Fibroblast of the aortic adventitia (primary cell): ENCODE data around the gene TPX2. TPM values are rescaled to one million over a fixed set of nuclear protein-coding genes. Genes with fewer than 3 reads are reported as not detected.

Experiments
- DNase-seq: peaks from one replicate; pipeline ENCODE4 v3.0.0-alpha.2; 2010; ENCODE audit warnings: low read depth
- H3K4me3 ChIP-seq: 2 replicates; pipeline ENCODE4 v1.5.1; 2011; ENCODE audit warnings: low read depth, mild to moderate bottlenecking, control low read depth, low read length, moderate library complexity
- total RNA-seq: library from RNA; depleted of rRNA; stranded (reverse); fragments of >200 nt; gene quantifications from 2 replicates; pipeline ENCODE4 v1.2.3, GENCODE V29; 2012; ENCODE audit warnings: low replicate concordance
- TF ChIP-seq, protein P1 (sequence below): IDR thresholded peaks from 2 replicates; pipeline ENCODE4 v1.5.1; 2011; ENCODE audit warnings: mild to moderate bottlenecking, low read length, control low read depth, inconsistent platforms; ENCODE audit not compliant: insufficient read depth

TPX2 gene, protein sequence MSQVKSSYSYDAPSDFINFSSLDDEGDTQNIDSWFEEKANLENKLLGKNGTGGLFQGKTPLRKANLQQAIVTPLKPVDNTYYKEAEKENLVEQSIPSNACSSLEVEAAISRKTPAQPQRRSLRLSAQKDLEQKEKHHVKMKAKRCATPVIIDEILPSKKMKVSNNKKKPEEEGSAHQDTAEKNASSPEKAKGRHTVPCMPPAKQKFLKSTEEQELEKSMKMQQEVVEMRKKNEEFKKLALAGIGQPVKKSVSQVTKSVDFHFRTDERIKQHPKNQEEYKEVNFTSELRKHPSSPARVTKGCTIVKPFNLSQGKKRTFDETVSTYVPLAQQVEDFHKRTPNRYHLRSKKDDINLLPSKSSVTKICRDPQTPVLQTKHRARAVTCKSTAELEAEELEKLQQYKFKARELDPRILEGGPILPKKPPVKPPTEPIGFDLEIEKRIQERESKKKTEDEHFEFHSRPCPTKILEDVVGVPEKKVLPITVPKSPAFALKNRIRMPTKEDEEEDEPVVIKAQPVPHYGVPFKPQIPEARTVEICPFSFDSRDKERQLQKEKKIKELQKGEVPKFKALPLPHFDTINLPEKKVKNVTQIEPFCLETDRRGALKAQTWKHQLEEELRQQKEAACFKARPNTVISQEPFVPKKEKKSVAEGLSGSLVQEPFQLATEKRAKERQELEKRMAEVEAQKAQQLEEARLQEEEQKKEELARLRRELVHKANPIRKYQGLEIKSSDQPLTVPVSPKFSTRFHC
- total RNA-seq: 6.2 and 91.1 TPM in 2 replicates

DNA sequence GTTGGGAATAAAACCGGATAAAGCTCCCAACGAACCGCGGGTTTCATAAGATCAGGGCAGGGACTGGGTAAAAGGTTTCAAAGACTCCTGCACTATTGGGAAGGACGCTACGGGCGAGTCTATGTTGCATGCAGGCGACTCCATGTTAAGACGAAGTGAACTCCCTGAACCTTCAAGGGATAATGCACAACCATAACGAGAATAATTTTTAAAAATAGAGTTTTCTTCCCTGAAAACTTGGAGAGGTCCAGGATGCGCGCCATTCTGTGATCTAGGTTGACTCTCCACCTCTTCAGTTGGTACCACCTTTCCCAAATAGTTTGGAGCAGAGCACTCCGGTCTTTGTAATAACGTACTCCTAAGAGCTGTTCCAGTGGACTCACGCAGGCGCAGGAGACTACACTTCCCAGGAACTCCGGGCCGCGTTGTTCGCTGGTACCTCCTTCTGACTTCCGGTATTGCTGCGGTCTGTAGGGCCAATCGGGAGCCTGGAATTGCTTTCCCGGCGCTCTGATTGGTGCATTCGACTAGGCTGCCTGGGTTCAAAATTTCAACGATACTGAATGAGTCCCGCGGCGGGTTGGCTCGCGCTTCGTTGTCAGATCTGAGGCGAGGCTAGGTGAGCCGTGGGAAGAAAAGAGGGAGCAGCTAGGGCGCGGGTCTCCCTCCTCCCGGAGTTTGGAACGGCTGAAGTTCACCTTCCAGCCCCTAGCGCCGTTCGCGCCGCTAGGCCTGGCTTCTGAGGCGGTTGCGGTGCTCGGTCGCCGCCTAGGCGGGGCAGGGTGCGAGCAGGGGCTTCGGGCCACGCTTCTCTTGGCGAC lies at the start of gene TPX2:
Gene TPX2 (plus strand): TSS at position 562 of the 821 bp plus-strand sequence. CDS start 18,187 bp downstream, outside the sequence.
- TF ChIP-seq, protein P1, sequence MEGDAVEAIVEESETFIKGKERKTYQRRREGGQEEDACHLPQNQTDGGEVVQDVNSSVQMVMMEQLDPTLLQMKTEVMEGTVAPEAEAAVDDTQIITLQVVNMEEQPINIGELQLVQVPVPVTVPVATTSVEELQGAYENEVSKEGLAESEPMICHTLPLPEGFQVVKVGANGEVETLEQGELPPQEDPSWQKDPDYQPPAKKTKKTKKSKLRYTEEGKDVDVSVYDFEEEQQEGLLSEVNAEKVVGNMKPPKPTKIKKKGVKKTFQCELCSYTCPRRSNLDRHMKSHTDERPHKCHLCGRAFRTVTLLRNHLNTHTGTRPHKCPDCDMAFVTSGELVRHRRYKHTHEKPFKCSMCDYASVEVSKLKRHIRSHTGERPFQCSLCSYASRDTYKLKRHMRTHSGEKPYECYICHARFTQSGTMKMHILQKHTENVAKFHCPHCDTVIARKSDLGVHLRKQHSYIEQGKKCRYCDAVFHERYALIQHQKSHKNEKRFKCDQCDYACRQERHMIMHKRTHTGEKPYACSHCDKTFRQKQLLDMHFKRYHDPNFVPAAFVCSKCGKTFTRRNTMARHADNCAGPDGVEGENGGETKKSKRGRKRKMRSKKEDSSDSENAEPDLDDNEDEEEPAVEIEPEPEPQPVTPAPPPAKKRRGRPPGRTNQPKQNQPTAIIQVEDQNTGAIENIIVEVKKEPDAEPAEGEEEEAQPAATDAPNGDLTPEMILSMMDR: peak; percentile 40

DNA sequence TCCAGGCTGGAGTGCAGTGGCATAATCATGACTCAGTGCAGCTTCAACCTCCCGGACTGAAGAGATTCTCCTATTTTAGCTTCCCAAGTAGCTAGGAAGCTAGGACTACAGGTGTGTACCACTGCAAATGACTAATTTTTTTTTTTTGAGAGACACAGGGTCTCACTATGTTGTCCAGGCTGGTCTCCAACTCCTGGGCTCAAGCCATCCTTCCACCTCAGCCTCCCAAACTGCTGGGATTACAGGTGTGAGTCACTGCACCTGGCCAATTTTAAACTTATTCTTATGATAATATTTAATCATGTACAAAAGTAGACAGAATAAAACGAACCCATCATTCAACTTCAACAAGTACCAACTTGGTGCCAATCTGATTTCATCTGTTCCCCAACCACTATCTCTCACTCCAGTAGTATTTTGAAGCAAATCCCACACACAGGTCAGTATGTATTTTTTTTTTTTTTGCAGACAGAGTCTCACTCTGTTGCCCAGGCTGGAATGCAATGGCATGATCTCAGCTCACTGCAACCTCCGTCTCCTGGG lies 48.9 kb upstream of the TPX2 start:
- DNase-seq: no peak
- TF ChIP-seq, protein P1: no peak

More for the DNA sequence above, at the start of gene TPX2:
- peak within 1 kb of the TSS; percentile 95 for H3K4me3 ChIP-seq
- peak; percentile 97 for DNase-seq

DNA sequence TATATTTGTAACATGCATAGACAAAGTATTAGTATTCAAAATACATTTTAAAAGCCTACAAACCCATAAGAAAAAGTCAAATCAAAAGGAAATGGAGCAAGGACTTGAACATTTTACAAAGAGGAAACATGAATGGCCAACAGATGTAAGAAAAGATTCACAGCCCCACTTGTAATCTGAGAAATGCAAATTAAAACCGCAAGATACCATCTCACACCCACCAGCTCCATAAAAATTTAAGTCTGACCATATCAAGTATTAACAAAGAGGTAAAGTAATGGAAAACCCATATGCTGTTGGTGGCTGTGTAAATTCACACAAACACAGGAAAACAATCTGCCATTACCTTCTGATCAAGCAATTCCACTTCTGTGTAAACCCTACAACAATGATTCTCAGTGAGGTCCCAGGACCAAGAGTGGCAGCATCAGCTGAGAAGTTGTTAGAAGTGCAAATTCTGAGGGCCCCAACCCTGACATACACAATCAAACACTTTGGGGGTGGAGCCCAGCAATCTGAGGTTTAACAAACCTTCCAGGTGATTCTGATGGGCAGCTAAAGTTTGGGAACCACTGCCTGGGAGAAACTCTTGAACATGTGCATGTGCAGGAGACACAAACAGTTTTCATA lies 47.3 kb upstream of the TPX2 start:
- DNase-seq: peak; percentile 22
- no peak overlapping the region for H3K4me3 ChIP-seq

More for the DNA sequence above, 48.9 kb upstream of the TPX2 start:
- H3K4me3 ChIP-seq: no peak overlapping the region

DNA sequence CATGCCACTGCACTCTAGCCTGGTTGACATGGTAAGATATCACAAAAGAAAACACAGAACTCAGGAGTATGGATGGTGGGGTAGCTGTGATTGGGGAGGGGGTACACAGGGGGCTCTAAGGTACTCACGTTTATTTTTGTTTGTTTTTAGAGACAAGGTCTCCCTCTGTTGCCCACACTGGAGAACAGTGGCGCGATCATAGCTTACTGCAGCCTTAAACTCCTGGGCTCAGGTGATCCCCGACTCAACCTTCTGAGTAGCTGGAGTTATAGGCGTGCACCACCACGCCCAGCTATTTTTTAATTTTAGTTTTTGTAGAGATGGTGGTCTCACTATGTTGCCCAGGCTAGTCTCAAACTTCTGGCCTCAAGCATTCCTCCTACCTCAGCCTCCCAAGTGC lies 45.7 kb upstream of the TPX2 start:
- TF ChIP-seq, protein P1: no peak
- H3K4me3 ChIP-seq: no peak overlapping the region
- no peak for DNase-seq

More for the DNA sequence above, 47.3 kb upstream of the TPX2 start:
- TF ChIP-seq, protein P1: no peak

DNA sequence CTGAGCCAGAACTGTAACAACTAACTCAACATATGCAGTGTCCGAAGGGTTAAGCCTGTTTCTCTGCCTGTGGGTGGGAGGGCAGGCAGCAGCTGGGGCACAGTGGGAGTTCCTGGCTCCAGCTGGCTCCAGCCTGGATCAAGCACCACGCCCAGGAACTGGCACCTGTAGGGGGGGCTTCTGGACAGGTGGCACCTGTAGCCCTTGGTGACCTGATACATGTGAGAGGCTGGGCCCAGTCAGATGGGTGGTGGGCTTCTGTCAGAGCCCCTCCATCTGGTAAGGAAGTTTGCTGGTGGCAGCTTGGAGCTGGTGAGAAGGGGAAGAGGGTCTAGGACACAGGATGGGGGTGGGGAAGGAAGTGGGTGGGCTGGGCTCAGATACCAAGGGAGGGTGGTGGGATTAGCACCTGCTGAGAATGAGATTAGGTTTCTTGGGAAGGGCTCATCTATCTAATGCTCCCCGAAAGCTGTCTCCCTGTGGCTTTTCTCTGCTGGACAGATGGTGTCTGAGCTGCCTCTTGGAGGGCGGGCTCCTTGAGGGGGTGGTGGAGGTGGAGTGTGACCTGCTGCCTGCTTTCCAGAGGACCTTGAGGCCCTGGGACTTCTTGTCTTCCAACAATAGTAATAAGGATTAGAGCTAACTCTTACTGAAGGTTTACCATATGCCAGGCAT lies 45.0 kb upstream of the TPX2 start:
- H3K4me3 ChIP-seq: no peak overlapping the region
- TF ChIP-seq, protein P1: no peak
- no peak for DNase-seq
